ENCODE measurements around the gene OLFML2A.
A peak's percentile ranks its signal among the peaks of the same experiment; 100 is the strongest.

OLFML2A gene

DNA sequence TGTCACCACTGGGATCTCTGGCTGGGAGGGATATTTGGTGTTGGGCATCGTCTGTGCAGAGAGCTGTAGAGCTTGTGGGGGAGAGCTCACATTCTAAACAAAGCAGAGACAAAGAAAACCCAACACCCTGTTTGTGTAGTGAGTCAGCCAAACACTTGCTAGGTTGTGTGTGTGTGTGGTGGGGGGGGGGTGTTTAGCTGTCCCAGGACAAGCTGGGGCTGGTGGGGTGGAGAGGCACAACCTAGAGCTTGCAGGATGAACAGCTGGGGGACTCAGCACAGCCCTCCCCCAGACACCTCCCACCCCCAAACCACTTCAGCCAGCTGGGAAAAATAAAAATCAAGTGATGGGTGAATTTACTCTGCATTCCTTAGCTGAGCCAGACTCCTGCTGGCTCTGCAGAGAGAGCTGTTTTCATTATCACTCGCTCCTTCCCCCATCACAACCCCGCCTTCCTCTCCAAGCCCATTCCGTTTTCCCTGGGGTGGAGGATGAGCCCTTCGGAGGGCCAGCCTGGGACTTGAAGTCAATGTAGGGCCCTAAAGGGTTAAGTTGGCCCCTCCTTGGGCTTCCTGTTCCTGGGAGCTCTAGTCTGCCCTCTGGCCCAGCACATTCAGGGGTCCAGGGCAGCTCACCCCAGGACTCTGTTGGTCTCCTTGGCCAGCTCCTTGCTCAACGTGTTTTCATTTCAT, 2.6 kb downstream of the OLFML2A start:
- no peak for DNase-seq

DNA sequence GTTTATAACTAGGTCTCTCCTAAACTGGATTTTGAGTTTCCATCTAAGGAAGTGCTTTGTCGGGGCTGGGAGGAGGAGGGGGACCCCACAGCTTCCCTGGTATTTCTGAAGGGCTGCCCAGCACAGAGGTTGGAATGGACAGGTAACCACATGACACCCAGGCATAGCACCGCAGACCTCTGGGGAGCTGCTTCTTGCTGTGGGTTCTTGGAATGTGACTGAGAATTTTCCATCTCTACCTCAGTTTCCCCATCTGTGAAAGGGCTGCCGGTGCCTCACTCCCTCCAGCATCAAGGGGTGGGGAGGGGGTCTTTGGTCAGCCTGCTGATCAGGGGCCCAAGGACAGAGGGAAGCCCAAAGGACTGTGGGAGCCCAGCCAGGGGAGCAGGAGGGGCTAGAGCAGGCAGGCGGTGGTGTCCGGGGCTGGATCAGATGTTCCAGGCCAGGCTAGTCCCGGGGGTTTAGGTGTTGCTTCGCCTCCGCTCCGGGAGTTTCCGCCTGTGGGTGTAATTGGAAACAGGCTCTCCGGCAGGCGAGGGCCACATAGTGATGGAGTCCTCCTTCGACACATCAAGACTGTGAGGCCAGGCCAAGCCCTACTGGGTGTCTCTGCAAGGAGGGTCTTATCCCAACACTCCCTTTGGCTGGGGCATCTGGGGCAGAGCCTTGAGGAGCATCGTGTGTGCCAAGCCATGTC, 3.3 kb downstream of the OLFML2A start:
- no peak for DNase-seq

DNA sequence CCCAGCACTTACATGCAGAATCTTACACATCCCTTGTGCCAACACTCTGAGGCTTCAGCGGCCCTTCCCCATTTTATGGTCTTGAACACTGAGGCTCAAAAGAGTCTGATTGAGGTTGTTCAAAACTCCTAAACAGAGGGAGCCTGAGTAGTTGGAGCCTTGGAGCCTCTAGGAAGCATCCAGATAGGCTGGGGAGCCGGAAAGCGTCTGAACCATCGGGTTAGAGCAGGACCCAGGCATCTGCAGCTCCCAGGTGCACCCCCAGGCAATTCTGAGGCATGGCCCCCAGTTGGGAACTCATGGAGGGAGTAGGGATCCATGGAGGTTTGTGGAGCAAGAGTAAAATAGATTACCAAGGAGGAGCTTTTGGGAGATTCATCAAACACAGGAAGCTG, 3.8 kb downstream of the OLFML2A start:
- no peak for DNase-seq

DNA sequence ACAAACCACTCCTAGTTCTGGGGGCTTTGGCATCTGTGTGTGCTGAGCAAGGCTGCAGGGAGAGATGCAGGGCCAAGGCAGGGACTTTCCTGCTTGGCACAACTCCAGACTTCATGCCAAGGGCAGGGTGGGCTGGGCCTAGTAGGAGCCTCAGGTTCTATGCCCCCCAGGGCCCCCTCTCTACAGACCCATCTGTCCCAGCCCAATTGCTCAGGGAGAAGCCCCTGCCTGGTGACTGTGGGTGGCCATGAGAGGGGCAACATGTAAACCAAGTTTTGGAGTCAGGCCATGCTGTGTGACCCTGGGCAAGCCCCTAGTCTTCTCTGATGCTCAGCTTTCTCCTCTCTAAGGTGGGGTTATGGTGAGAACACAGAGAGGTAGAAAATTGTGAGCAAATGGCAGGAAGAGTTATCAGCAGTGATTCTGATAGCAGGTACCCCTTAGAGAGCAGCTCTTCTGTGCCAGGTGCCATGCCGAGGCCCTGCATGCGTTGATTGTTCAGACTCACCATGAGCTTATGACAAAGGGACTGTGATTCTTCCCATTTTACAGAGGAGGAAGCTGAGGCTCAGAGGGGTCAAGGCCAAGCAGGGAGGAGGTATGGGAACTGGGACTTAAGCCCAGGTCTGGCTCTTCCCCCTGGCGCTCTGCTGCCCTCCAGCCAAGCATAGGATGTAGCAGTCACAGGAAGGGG, 5.2 kb downstream of the OLFML2A start:
- DNase-seq, result no peak

DNA sequence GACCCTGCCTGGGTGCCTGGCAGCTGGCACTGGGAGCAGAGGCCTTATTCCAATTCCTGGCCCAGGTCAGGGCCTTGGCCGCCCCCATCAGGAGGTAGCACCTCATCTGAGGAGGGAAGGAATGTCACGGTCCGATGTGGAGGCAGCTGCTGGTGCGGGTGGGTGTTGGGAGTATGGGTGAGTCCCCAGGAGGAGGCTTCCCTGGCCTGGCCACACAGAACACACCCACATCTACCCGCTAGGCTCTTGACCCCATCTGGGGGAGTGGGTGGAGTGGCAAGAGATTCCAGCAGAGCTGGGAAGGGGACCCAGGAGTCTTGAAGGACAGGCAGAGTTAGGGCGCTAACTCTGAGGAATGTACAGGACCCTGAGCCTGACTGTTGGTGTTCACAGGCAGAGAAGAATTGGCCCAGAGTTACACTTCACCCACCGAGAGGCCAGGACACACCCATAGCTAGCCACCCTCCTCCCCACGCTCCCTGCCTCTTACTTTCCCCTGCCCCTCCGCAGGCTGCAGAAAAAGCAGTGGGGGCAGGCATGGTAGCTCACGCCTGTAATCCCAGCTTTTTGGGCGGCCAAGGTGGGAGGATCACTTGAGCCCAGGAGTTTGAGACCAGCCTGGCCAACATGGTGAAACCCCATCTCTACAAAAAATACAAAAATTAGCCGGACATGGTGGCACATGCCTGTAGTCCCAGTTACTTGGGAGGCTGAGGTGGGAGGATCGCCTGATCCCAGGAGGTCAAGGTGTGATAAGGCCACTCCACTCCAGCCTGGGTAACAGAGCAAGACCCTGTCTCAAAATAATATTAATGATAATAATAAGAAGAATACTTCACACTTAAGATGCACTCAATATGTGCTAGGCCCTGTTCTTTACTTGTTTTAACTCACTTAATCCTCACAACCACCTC, 6.0 kb downstream of the OLFML2A start:
- DNase-seq, result no peak

DNA sequence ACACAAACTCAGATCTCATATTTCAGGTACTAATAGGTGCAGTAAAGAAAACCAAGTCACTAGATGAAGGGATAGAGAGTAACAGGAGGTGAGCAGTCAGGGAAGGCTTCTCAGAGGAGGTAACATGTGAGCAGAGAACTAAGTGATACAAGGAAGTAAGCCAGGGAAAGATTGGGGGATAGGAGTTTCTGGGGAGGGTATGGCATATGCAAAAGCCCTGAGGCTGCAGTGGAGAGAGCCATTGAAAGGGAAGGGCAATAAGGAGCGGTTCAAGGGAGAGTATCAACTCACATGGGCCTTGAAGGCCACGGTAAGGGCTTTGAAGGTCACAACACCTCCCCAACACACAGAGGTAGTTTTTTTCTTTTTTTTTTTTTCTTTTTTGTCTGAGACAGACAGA, 6.9 kb downstream of the OLFML2A start:
- DNase-seq, result no peak

DNA sequence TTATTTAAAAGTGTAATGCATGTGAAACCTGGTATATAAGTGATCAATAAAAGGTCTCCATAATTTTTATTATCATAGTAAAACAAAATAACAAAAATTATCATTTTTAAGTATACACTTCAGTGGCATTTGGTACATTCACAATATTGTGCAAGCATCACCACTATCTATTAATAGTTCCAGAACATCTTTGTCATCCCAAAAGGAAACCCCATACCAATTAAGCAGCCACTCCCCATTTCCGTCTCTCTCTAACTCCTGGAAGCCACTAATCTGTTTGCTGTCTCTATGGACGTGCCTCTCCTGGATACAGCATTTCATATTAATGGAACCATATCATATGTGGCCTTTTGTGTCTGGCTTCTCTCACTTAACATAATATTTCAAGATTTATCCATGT, 7.6 kb downstream of the OLFML2A start:
- no peak for DNase-seq

DNA sequence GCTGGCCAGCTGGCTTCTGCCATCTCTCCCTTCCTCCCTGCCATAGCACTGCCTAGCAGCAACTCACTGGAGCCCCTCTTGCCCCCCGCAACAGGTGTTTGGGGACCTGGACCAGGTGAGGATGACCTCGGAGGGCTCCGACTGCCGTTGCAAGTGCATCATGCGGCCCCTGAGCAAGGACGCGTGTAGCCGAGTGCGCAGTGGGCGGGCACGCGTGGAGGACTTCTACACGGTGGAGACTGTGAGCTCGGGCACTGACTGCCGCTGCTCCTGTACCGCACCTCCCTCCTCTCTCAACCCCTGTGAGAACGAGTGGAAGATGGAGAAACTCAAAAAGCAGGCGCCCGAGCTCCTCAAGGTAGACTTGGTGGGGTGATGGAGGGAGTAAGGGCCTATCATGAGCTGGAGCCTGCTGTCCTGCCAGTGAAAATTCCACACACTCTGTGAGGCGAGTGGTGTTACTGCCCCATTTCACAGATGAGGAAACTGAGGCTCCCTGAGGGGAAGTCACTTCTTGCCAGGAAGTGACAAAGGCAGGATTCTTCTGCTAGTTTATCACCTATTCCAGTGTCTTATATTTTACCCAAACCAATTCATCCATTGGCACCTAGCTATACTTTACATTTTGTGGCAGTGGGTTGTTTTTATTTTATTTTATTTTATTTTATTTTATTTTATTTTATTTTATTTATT, 10.1 kb downstream of the OLFML2A start:
- peak; percentile 8 for DNase-seq

DNA sequence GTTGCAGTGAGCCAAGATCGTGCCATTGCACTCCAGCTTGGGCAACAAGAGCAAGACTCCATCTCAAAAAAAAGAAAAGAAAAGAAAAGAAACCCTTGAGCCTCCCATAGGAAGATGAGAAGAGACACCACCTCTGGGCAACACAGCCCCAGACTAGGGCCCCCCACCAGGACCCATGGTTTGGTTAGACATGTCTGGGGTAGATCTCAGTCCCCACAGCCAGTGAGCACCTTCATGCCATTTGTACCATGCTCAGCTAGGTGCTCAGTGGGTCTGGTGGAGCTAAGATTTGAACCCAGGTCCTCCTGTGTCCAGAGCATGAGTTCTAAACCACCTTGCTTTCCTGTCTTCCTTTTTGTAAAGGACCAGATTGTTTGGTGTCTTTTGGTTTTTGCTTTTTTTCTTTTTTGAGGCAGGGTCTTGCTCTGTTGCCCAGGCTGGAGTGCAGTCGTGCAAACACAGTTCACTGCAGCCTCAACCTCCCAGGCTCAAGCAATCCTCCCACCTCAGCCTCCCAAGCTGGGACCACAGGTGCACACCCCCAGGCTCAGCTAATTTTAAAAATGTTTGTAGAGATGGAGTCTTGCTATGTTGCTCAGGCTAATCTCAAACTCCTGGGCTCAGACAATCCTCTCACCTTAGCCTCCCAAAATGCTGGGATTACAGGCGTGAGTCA, 11.7 kb downstream of the OLFML2A start:
- DNase-seq, result no peak

DNA sequence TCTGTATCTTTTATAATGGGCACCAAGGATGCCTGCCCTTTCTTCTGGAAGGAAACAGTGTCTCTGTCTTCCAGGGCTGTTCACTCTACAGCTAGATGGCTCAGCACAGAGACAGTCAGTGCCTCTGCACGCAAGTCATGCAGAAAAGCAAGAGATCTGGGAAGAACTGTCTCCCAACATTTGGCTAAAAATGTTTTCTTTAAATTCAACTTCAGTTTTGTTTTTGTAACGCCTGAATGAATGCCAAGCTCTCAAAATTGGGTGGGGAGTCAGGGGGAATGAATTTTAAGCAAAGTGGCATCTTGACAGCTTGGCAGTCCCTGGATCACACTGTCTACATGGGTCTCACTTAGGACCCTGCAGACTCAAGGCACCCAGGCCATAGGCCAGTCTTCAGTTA, 12.6 kb downstream of the OLFML2A start:
- DNase-seq, result no peak

DNA sequence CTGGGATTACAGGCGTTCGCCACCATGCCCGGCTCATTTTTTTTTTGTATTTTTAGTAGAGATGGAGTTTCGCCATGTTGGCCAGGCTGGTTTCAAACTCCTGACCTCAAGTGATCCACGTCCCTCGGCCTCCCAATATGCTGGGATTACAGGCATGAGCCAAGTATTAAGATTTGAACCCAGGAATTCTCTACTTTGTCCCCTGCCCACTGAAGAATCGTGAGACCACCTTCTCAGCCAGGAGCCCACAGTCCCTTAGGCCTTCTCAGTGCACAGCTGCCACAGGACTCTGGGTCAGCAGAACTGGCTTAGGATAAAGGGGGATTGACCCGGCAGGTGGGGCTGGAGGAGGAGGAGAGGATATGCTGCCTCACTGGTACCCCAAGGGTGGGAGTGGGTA, 13.4 kb downstream of the OLFML2A start:
- no peak for DNase-seq

DNA sequence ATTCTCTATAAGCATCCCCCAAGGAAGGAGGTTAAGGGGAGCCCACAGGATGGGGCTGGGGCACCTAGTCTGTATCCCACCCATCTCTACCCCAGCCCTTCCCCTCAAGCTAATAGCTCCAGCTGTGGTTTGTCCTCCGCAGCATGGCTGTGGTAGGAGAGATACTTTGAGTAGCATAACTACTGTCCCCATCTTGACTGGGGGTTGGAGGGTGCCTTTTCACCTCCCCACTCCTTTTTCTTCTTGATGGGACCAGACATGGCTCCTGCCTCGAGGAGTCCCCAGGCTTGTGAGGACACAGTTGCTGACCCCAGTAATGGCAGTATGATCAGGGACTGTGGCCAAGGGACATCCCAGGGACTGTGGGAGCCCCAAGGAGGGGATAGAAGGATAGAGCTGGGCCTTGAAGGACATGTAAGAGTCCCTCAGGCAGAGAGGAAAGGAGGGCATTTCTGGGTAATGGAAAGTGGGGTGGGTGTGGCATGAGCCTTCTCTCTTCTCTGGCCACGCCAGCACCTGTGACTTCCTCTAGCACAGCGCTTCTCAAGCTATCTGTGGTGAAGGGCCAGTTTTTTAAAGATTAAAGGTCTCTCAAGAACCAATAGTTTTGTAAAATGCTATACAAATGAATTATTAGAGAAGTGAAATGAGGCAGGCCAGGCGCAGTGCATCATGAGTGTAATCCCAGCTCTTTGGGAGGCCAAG, 14.0 kb downstream of the OLFML2A start:
- no peak for DNase-seq

DNA sequence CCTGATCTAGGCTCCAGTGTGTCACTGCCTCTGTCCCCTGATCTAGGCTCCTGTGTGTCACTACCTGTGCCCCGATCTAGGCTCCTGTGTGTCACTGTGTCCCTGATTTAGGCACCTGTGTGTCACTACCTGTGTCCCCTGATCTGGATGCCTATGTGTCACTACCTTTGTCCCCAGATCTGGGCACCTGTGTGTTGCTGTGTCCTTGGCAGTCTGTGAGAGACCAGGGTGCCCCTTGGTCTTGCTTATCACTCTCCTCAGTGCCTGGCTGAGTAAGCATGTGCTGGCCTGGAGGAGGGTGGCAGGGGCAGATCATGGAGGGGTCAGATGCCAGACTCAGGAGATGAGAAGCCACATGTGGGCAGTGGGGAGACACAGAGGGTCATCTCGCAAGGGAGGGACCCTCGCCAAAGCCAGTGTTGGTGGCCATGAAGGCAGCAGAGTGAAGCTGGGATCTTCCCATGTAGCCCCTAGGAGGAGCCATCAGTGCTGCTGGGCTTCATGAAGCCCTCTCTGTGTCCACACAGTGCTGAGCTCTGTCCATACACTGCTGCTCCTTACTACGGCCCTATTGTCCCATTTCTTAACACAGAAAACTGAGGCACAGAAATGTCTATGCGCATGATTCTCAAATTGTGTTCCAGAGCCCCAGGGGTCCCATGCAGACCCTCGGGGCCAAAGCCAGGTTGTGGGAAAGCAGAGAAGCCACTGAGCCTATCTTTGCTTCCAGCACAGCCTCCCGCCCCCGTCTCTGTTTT, 15.5 kb downstream of the OLFML2A start:
- no peak for DNase-seq

DNA sequence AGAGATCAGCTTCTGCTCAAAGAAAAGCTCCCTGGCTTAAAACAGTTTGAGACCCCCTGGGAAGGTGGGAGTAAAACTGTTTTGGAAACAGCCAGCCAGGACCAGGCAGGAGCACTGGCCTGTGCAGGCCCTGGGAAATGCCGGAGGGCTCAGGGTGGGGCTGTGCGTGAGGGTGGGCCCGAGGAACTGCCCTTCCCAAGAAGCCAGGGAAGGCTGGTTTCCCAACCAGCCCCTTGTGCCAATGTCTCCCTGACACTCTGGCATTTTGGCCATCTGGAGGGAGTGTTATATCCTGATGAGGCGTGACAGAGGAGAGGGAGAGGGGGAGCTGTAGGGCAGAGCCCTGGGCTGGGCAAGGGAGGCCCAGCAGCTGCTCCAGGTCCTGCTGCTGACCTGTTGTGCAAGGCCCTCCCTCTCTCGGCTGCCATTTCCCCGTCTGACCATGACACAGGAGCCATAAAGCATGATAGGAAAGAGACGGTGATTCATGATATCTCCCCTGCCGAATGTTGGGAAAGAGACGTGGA, 16.1 kb downstream of the OLFML2A start:
- DNase-seq, result no peak

DNA sequence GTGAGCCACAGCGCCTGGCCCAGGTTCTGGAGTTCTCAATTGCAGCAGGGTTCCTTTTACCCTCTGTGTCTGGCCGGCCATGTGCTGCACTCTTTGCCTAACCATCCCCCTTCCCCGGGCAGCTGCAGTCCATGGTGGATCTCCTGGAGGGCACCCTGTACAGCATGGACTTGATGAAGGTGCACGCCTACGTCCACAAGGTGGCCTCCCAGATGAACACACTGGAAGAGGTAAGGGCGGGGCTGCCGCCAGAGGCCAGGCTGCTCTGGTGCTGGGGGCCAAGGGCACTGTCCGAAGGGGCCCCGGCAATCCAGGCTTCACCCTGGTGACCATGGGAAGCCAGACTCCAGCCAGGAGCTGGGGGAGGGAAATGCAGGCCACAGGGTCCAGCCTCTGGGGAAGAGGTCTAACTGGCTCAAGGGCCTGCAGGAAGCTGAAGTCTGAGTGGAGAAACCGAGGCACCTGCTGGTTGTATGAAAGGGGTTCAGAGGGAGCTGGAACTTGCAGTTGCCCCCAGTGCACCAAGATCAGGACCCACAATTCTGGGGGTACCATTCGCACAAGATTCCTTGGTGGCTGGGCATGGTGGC, 18.1 kb downstream of the OLFML2A start:
- no peak for DNase-seq

DNA sequence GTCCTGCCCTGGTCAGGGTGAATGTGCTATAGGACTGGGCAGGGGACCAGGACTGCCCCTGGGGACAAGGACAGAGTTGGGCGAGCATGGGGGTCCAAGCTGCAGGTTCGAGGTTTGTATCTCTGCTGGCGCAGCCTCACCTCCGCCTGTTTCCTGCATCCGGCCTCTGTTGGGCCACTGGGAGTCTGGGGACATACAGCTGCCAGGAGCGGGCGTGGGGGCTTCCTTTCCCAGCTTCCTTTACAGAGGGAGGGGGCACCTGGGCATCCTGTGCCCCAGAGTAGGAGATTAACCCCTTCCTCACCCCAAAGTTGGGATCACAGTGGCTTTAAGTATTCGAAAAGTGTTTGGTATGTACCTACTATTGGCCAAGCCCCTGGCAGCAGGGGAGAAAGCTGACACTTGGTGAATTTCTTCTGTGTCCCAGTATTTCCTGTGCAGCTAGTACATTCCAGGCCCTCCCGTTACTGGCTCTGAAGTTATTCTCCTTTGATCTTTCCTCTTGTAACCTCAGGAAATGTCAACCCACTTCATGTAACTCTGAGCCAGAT, 19.0 kb downstream of the OLFML2A start:
- DNase-seq, result no peak

DNA sequence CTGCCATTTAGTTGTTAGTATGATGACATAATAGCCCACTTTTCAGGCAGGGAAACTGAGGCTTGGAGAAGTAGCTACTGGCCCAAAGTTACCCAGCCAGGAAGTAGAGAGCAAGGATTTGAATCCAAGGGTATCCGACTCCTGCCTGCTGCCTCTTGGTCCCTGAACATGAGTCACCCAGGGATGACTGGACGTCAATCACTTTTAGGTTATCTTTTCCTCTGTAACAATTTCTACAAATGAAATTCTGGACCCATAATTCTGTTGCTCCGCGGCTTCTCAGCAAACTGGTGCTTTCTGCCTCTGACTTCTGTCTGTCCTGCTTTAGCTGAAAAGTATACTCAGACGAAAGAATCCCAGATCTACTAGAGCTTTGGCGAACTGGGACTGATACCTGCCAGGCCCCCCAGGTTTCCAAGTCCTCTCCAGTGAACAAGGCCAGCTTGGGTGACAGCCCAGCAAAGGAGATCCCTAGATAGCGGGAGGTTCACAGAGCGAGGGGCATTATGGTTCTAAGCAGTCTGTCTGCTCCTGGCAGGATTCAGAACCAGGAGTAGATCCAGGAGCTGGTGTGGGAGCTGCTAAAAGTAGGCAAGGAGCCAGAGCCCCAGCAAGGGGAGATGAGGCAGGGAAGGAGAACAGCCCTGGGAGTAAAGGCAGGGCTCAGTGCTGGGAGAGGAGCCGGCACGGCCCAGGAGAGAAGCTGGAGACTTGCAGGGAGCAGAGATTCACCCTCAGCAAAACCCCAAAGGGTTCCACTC, 20.6 kb downstream of the OLFML2A start:
- no peak for DNase-seq

DNA sequence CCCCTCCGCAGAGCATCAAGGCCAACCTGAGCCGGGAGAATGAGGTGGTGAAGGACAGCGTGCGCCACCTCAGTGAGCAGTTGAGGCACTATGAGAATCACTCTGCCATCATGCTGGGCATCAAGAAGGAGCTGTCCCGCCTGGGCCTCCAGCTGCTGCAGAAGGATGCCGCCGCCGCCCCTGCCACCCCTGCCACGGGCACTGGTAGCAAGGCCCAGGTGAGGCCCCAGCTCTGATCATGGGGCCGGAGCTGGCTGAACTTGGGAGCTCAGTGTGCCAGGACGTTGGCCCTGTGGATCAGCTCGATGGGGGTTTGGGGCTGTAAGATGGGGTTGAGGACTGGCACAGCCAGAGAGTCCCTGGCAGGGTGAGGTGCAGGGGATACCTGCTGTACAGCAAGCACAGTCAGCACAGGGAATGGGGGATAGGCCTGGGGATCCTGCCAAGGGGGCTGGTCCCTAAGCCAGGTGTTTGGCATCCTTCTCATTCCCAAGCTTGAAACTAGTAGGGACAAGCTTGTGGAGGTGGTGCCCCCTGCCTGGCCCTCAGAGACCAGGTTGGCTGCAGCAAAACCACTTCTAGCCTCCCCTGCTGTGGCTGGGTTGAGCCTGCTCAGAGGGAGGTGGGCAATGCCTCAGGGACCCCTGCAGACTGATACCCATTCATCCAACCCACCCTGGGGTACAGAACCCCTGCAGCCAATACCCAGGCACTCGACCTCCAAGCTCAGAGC, 22.5 kb downstream of the OLFML2A start:
- no peak for DNase-seq
